ES-I3 (cell line): Measurements from ENCODE around the gene PPIA.
"Not testable (repeated sequence)": the region's sequence is repeated elsewhere in the genome, so short reads cannot be mapped to it uniquely, and the experiment has no call there.

Experiments used
- H3K36me3 ChIP-seq: 2 replicates; pipeline ENCODE4 v1.6.1; 2013; ENCODE audit warnings: mild to moderate bottlenecking, low read length, control low read depth, moderate library complexity; ENCODE audit not compliant: insufficient read depth
- H3K4me1 ChIP-seq: 2 replicates; pipeline ENCODE4 v1.6.1; 2013; ENCODE audit warnings: mild to moderate bottlenecking, control low read depth, low read length; ENCODE audit not compliant: insufficient read depth
- H3K9ac ChIP-seq: 2 replicates; pipeline ENCODE4 v1.6.1; 2013; ENCODE audit warnings: low read depth, mild to moderate bottlenecking, low read length, moderate library complexity
- H3K9me3 ChIP-seq: 2 replicates; pipeline ENCODE4 v1.6.1; 2013; ENCODE audit warnings: mild to moderate bottlenecking, low read length, moderate library complexity; ENCODE audit not compliant: control insufficient read depth, insufficient read depth

The PPIA gene

GRCh38 chr7:44768628-44769371 lies 27.7 kb upstream of the PPIA start:
- Histone ChIP-seq H3K4me1 (0 out of 2 replicates have a peak, but pooled peaks cover 7% of the 10 kb centered on the region), H3K9me3 (no peaks in the 10 kb centered on the region), H3K36me3 (peaks cover under 1% of the 10 kb centered on the region; the same call in 1 of the 2 replicates), H3K9ac (no peak overlapping the region)

- H3K9ac ChIP-seq: no peak overlapping the region
- 0 out of 2 replicates have a peak, but pooled peaks cover 7% of the 10 kb centered on the region for H3K4me1 ChIP-seq
- no peaks in the 10 kb centered on the region; the same call in 1 of the 2 replicates for H3K36me3 ChIP-seq
- H3K9me3 ChIP-seq: no peaks in the 10 kb centered on the region
Observed at GRCh38 chr7:44769376-44769775, 27.1 kb upstream of the PPIA start.

GRCh38 chr7:44769776-44770294 lies 26.6 kb upstream of the PPIA start:
- H3K9me3 ChIP-seq: no peaks in the 10 kb centered on the region
- no peaks in the 10 kb centered on the region; the same call in 1 of the 2 replicates for H3K36me3 ChIP-seq
- no peak overlapping the region for H3K9ac ChIP-seq
- H3K4me1 ChIP-seq: 0 out of 2 replicates have a peak, but pooled peaks cover 7% of the 10 kb centered on the region

GRCh38 chr7:44771358-44771757 lies 25.1 kb upstream of the PPIA start:
- no peaks in the 10 kb centered on the region for H3K9me3 ChIP-seq
- H3K36me3 ChIP-seq: no peaks in the 10 kb centered on the region; the same call in 1 of the 2 replicates
- 0 out of 2 replicates have a peak, but pooled peaks cover 7% of the 10 kb centered on the region for H3K4me1 ChIP-seq
- no peak overlapping the region for H3K9ac ChIP-seq

DNA sequence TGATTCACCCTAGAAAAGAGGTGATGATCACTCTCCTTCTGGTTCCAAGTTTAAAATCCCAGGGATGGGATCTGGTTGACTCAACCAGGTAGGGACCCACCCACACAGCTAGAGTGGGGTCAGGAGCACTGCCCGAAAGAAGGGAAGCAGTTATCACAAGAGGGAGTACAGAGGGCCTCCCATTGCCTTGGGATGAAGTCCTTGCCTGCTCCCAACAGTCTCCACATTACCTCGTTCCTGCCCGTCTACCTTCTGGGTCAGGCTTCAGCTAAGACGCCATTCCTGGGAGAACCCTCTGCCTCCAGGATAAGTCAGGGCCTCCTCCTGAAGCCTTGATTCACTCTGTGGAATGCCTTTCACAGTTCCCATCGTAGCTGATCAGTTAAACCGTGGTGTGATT lies 24.0 kb upstream of the PPIA start:
- H3K4me1 ChIP-seq: 0 out of 2 replicates have a peak, but pooled peaks cover 7% of the 10 kb centered on the region
- H3K9ac ChIP-seq: no peak overlapping the region
- H3K9me3 ChIP-seq: no peaks in the 10 kb centered on the region
- H3K36me3 ChIP-seq: no peaks in the 10 kb centered on the region

- Histone ChIP-seq H3K9me3 (no peaks in the 10 kb centered on the region), H3K36me3 (no peaks in the 10 kb centered on the region), H3K9ac (no peak overlapping the region), H3K4me1 (0 out of 2 replicates have a peak, but pooled peaks cover 7% of the 10 kb centered on the region)
Observed at GRCh38 chr7:44772867-44773266, 23.6 kb upstream of the PPIA start.

GRCh38 chr7:44774486-44774885 lies 22.0 kb upstream of the PPIA start:
- not testable (repeated sequence) for H3K9me3 ChIP-seq, H3K9ac ChIP-seq

DNA sequence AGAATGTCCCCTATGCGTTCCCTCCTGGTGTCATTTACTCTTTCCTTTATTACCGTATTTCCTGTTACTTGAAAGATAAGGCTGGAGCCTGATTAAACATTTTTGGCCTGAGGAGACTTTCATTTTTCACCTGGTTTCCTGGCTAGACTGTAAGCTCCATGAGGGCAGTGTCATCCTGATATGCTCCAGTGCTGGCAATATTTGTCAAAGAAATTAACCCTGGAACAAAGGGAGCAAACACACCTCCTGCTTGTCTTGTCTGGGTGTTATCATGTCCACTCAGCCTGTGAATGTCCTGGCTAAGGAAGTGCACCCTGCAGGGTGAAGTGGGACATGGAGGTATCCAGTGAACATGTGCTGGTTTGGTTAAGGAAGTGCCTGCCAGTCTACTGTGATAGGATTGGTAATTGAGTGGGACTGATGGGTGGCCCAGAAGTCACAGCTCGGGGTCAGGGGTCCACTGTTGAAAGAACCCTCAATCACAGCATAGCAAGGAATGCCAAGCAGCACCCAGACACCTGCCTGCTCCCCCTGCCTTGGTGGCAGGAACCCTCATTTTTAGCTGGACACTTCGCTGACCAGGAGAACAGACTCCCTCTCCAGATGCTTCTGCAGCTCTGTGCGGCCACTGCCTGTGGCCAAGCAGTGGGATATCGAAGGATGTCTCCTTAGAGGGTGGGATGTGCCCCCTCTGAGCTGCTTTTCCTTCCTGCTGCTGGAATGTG lies 20.9 kb upstream of the PPIA start:
- H3K36me3 ChIP-seq: no peaks in the 10 kb centered on the region
- H3K9ac ChIP-seq: no peak overlapping the region
- H3K4me1 ChIP-seq: no peaks in the 10 kb centered on the region
- no peaks in the 10 kb centered on the region for H3K9me3 ChIP-seq

More at GRCh38 chr7:44774486-44774885, 22.0 kb upstream of the PPIA start:
- H3K4me1 ChIP-seq, H3K36me3 ChIP-seq: not testable (repeated sequence)

GRCh38 chr7:44776211-44776610 lies 20.3 kb upstream of the PPIA start:
- no peak overlapping the region for H3K9ac ChIP-seq

GRCh38 chr7:44782460-44782859 lies 14.0 kb upstream of the PPIA start:
- Histone ChIP-seq H3K9me3 (no peaks in the 10 kb centered on the region), H3K9ac (no peak overlapping the region), H3K4me1 (no peaks in the 10 kb centered on the region), H3K36me3 (no peaks in the 10 kb centered on the region)

More at GRCh38 chr7:44776211-44776610, 20.3 kb upstream of the PPIA start:
- H3K9me3 ChIP-seq: no peaks in the 10 kb centered on the region
- no peaks in the 10 kb centered on the region for H3K36me3 ChIP-seq
- H3K4me1 ChIP-seq: no peaks in the 10 kb centered on the region

- H3K36me3 ChIP-seq: no peaks in the 10 kb centered on the region
- H3K4me1 ChIP-seq: no peaks in the 10 kb centered on the region
- no peak overlapping the region for H3K9ac ChIP-seq
- no peaks in the 10 kb centered on the region for H3K9me3 ChIP-seq
Observed at GRCh38 chr7:44783407-44783806, 13.1 kb upstream of the PPIA start.

DNA sequence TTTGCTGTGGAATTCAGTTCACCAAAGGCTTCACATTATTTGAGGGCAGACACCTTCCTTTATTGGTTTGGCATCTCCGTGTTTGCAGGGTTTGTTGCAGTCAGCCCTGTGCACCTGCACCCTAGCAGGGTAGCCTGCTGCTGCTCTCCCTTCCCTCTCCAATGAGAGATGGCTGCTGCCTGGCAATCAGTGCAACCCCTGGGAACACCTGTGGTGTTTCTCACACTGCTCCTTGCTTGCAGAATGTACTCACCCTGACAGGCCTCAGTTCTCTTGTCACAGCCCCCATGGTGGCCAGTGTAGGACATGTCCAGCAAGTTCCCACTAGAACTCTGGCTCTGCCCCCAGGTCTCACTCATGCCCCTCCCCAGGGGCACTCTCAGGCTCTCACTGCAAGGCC lies 12.1 kb upstream of the PPIA start:
- no peaks in the 10 kb centered on the region for H3K9me3 ChIP-seq
- H3K36me3 ChIP-seq: no peaks in the 10 kb centered on the region
- no peak overlapping the region for H3K9ac ChIP-seq
- H3K4me1 ChIP-seq: no peaks in the 10 kb centered on the region

DNA sequence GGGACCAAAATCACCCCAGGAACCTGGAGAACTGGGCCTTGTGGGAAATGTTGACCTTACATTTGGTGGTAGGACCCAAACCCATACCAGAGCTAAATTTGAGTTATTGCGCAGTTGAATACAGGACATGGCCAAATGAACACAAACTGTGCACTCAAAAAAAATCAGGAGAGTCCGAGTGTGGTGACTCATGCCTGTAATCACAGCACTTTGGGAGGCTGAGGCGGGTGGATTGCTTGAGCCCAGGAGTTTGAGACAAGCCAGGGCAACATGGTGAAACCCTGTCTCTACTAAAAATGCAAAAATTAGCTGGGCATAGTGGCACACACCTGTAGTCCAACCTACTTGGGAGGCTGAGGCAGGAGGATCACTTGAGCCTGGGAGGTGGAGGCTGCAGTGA lies 11.3 kb upstream of the PPIA start:
- H3K9ac ChIP-seq, H3K4me1 ChIP-seq, H3K9me3 ChIP-seq, H3K36me3 ChIP-seq: not testable (repeated sequence)

DNA sequence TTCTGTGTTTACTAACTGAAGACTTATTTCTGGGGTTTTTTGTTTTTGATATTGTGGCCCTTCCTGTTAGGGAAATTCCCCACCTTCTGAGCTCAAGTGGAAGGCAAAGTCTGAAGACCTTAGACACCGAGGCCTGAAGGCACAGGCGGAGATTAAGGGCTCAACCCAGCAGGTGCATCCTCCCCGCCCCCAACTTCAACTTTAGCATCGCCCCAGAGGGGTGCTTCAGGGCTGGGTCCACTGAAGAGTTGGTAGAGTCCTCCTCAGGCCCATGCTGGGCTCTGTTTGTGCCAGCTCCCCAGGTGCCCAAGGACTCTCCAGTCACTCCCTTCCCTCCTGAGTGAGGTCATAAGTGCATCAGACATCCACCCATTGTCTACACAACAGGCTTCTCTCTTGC lies 9.4 kb upstream of the PPIA start:
- Histone ChIP-seq H3K9ac (no peak overlapping the region), H3K36me3 (no peaks in the 10 kb centered on the region), H3K9me3 (no peaks in the 10 kb centered on the region), H3K4me1 (no peaks in the 10 kb centered on the region)

DNA sequence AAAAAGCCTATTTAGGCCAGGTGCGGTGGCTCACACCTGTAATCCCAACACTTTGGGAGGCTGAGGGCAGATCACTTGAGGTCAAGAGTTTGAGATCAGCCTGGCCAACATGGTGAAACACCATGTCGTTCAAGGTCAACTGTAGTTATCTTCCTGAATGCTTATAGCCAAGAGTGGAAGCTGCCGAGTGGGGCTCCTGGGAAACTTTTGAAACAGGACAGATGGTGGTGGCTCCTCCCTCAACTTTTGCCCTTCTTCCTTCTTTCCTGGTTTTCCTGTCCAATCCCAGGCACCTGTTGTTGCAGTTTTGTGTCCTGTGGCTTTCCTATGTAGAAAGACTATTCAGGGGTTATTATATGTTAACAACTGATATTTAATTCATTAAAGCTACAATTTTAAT lies 8.7 kb upstream of the PPIA start:
- Histone ChIP-seq H3K9me3 (no peaks in the 10 kb centered on the region), H3K36me3 (no peaks in the 10 kb centered on the region), H3K4me1 (no peaks in the 10 kb centered on the region), H3K9ac (no peak overlapping the region)
